ENCODE measurements around the gene UBAC2. TPM values are rescaled to one million over a fixed set of nuclear protein-coding genes. Genes with fewer than 3 reads are reported as not detected.
A peak's percentile ranks its signal among the peaks of the same experiment; 100 is the strongest.

Gene UBAC2
- total RNA-seq, 4 donors from 2014 or later: 56.8 to 88.5 (median 77.7) TPM

DNA sequence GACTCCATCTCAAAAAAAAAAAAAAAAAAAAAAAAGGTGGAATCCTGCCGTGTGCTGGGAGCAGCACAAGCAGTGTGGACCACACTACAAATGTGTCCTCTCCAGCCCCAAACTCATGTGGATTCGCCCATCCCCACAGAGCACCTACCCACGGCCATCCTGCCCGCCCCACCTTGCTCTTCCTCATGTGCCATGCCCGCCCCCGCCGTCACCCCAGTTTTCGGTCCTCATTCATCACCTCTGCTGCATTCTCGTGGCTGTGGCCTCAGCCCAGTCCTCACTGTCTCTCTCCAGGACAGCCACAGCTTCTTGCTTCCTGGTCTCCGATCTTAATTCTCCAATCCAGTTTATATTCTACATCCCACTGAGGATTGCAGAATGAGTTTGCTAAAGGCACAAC is 220.6 kb downstream of the UBAC2 start:
- Histone ChIP-seq H3K4me3 (replicated peaks in 1 of 3) (no peak overlapping the region), H3K27me3 (no peaks in the 10 kb centered on the region), H3K4me1 (peaks cover 0 to 9% of the 10 kb centered on the region in 2 donors), H3K27ac (no peak overlapping the region), H3K9me3 (no peaks in the 10 kb centered on the region), H3K36me3 (no peaks in the 10 kb centered on the region)
- intact Hi-C loops (cut with DNase I): no loop called here
- WGBS, 2 donors: 87 to 92% methylated on average over 10 of the region's 10 CpGs
- no peak for TF ChIP-seq POLR2A (IDR thresholded peaks at IDR 0.05)
- TF ChIP-seq, protein P1, sequence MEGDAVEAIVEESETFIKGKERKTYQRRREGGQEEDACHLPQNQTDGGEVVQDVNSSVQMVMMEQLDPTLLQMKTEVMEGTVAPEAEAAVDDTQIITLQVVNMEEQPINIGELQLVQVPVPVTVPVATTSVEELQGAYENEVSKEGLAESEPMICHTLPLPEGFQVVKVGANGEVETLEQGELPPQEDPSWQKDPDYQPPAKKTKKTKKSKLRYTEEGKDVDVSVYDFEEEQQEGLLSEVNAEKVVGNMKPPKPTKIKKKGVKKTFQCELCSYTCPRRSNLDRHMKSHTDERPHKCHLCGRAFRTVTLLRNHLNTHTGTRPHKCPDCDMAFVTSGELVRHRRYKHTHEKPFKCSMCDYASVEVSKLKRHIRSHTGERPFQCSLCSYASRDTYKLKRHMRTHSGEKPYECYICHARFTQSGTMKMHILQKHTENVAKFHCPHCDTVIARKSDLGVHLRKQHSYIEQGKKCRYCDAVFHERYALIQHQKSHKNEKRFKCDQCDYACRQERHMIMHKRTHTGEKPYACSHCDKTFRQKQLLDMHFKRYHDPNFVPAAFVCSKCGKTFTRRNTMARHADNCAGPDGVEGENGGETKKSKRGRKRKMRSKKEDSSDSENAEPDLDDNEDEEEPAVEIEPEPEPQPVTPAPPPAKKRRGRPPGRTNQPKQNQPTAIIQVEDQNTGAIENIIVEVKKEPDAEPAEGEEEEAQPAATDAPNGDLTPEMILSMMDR (IDR thresholded peaks at IDR 0.05): no peak
- no peak for DNase-seq

DNA sequence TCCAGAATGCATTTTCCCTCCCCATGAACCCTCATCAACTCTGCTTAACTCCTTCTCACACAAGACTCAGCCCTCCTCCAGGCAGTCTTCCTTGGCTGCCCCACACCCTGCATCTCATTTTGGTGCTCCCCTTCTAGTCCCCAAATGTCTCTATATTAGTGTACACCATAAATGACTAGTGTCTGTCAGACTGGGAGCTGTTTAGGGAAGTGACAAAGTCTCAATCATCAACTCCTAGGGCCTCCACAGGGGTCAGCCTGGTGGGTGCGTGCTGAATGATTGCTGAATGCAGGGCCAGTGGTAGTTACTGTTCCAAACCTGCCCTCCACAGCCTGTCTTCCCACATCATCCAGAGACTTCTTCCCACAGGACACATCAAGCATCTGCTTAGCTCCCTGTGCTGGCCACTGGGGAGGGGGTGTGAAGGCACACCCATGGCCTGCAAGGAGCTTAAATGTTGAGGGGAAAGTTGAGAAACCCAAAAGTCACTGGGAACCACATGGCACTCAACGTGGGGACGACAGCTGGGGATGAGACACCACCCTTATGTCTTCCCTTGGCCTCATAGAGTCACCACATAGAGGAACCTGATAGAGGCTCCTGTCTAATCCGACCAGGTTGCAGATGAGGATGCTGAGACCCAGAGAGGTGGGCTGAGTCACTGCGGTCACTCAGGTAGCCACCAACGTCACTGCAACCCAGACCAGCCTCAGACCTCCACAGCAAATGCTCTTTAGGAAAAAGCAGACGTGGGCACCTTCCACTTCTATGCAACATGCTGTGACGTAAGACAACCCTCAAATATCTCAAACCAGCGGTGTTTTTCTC is 221.3 kb downstream of the UBAC2 start:
- H3K4me1 ChIP-seq: peaks cover 0 to 9% of the 10 kb centered on the region in 2 donors
- WGBS, 2 donors: 80 to 88% methylated on average over 8 to 9 of the region's 9 CpGs
- DNase-seq: no peak
- H3K4me3 ChIP-seq (replicated peaks in 1 of 3): no peak overlapping the region
- no peak overlapping the region for H3K27ac ChIP-seq
- no peaks in the 10 kb centered on the region for H3K9me3 ChIP-seq
- no peaks in the 10 kb centered on the region for H3K36me3 ChIP-seq
- intact Hi-C loops (cut with DNase I): no loop called here
- no peaks in the 10 kb centered on the region for H3K27me3 ChIP-seq
- TF ChIP-seq, protein P1 (IDR thresholded peaks at IDR 0.05): no peak
- TF ChIP-seq POLR2A (IDR thresholded peaks at IDR 0.05): no peak

DNA sequence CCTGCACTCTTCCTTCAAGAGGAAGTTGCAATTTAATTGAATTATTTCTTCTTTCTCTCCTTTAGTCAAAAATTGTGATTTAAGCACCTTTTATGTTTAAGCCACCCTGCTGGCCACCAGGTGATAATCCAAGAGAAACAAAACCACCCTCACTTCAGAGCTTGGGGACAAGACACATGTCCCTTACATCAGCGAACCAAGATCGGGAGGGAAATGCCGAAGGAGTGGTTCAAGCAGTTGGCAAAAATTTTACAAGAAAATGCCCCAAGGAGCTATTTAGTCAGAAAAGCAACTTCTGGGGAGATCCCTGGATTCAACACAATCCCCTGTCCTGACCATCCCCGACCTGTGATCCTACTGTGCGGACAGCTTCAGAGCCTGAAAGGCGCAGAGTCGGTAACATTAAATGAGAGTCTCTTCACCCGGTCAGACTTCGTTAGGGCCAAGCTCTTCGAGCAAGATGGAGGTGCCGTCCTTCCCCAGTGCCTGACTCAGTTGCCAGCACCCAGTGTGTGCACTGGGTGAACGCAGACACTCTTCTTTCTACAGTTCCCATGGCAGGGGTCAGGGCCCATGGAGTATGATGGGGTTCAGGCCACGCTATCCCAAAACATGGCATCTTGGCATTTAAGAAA is 222.0 kb downstream of the UBAC2 start:
- no peaks in the 10 kb centered on the region for H3K27me3 ChIP-seq
- no peak for TF ChIP-seq POLR2A (IDR thresholded peaks at IDR 0.05)
- TF ChIP-seq, protein P1 (IDR thresholded peaks at IDR 0.05): no peak
- no peak for DNase-seq
- intact Hi-C loops (cut with DNase I): no loop called here
- peaks cover 0 to 9% of the 10 kb centered on the region in 2 donors for H3K4me1 ChIP-seq
- H3K36me3 ChIP-seq: no peaks in the 10 kb centered on the region
- no peak overlapping the region for H3K4me3 ChIP-seq (replicated peaks in 1 of 3)
- H3K27ac ChIP-seq: no peak overlapping the region
- no peaks in the 10 kb centered on the region for H3K9me3 ChIP-seq
- 95 to 97% methylated on average over 12 to 13 of the region's 13 CpGs for WGBS, 2 donors

DNA sequence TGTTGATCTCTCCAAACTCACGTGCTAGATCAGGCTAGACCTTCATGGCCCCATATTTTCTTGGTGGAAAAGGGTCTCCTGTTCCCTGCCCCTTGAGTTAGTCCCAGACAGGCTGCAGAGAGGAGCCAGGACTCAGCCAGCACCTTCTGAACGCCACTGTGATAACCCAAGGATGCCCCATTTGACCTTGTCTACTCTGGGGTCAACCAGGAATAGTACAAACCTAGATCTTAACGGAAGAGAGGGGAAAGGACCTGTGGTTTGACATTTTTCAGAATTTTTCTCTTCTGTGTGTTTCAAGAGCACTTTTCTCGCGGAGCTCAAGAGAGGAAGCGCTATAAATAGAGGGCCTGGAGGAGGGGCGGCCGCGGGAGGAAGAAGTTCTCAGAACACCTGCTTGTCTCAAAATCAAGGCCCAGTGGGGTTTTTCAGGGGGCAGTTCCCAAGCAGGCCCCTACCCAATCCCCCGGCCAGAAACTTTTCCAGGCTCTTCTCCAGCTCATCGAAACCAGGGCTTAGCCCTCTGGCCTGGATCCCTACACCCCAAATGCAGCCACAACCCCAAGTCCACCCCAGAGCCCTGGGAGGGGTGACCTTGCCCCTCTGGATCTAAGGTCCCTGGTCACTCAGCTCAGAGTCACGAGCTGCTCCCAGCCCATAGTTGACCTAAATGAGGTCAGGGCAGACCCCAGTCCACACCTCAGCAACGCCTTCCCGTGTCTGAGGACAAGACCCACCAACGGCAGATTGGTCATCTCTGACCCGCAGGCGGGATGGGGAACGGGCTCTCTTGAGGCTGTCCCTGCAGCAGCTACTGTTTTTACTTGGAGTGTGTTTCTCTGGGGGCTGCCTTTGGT is 225.1 kb downstream of the UBAC2 start:
- Histone ChIP-seq H3K27me3 (no peaks in the 10 kb centered on the region), H3K4me3 (replicated peaks in 1 of 3) (no peak overlapping the region), H3K4me1 (peaks cover 0 to 9% of the 10 kb centered on the region in 2 donors), H3K36me3 (no peaks in the 10 kb centered on the region), H3K27ac (no peak overlapping the region), H3K9me3 (no peaks in the 10 kb centered on the region)
- peak; percentile 28 to 50 for DNase-seq
- 52 to 67% methylated on average over 18 of the region's 18 CpGs for WGBS, 2 donors
- intact Hi-C loops (cut with DNase I): no loop called here
- no peak for TF ChIP-seq POLR2A (IDR thresholded peaks at IDR 0.05)
- TF ChIP-seq, protein P1 (IDR thresholded peaks at IDR 0.05): no peak
